H4 (cell line): Measurements from ENCODE around the gene AKAP13. TPM values are rescaled to one million over a fixed set of nuclear protein-coding genes. Genes with fewer than 3 reads are reported as not detected.
"Not testable (repeated sequence)": the region's sequence is repeated elsewhere in the genome, so short reads cannot be mapped to it uniquely, and the experiment has no call there.

Source experiments
- DNase-seq: peaks from one replicate; pipeline ENCODE4 v3.0.0-alpha.2; 2015; ENCODE audit warnings: low spot score
- total RNA-seq: library from RNA; depleted of rRNA; stranded (reverse); fragments of >200 nt; shearing (Covaris generic); gene quantifications from 2 replicates; pipeline ENCODE4 v1.2.3, GENCODE V29; 2014

Gene AKAP13
- total RNA-seq, 1 experiment from 2014 or later = 16.6 TPM

DNA sequence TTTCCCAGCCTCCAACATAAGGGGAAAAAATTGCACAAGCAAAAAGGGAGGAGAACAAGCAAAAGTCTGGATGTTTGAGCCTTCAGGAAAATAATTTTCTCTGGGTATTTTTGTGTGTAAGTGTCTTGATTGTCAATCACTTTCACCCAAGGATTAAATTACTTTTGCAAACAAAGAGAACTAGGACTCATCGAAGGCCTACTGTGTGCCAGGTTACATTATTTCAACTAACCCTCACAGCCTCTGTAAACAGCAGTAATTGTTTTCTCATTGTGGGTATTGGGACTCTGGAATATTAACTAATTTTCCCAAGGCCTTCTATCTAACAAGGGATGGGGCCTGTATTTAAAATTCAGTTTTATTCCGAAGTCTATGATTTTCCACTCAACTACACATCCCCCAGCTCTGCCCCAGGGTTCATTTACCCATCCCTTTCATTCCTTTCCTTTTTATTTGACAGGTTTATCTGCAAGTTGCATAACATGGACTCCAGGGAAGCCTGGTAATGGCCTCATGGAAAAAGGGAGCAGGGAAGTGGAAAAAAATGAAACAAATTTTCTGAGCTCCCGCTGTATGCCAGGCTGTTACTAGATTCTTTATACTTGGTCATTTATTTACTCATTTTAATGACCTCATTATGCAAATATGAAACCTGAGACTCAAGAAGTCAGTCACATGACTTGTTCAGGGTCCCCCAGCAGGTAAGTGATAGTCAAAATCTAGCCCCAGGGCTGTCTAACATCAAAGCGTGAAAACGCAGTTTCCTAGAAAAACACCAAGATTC, 32.9 kb upstream of the AKAP13 start:
- not testable (repeated sequence) for DNase-seq

DNA sequence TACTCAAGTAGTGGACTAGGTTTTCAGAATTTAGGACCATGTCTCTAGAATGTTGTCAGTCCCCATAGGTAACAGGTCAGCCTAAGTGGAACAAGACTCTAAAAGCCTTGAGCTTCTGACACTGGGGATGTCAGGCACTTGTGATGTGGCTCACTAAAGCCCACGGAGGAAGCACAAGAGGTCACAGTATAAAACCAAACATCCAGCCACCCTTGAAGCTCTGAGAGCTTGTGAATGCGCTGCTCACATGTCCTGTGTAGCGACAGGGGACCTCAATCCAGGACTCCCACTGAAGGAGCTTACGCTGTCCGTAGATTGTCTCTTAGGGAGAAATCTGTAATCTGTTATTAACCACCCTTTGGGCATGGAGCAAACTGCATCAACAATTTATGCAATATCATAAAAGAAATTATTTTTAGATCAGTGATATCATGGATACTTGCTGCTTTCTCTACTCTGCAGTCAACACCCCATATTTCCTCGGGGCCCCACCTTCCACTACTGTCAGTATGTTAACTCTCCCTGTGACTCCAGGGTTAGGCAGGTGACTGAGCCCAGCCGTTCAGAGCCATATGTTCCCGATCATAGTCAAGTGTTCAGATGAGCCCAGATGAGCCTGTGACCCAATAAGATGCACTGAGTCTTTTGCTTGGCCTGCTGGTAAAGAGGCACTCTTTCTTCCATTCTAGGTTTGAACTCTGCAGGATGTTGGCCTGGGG, 32.2 kb upstream of the AKAP13 start:
- not testable (repeated sequence) for DNase-seq

DNA sequence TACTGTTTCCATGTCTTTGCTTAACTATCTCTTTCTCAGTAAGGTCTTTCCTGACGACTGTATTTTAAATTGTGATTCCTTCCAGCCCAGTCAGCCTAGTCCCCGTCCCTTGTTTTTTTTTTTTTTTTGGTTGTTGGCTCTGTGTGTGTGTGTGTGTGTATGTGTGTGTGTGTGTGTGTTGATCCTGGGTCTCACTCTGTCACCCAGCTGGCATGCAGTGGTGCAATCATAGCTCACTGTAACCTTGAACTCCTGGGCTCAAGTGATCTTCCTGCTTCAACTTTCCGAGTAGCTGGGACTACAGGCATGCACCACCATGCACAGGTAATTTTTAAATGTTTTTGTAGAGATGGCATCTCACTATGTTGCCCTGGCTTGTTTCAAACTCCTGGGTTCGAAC, 31.3 kb upstream of the AKAP13 start:
- peak; percentile 40 for DNase-seq

DNA sequence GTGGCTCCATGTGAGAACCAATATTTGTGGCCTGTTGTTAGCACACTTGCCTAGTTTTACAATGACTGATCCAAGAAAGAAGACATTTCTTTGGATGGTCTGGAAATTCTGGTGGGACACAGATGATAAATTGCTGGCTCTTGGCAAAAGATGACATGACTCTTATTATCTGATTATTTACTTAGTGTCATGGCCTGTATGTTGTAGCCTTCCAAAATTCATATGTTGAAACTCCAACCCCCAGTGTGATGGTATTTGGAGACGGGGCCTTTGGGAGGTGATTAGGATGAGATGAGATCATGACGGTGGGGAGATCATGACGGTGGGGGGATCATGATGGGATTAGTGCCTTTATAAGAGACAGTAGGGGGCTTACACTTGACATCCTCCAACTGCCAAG, 30.0 kb upstream of the AKAP13 start:
- no peak for DNase-seq

DNA sequence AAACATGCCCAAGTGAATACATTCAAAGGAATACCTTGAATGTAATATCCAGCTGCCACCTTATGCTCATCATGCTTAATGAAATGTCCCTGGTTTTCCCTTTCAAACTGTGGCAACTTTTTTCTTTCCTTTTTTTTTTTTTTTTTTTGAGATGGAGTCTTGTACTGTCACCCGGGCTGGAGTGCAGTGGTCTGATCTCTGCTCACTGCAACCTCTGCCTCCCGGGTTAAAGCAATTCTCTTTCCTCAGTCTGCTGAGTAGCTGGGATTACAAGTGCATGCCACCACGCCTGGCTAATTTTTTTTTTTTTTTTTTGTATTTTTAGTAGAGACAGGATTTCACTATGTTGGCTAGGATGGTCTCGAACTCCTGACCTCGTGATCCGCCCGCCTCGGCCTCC, 28.9 kb upstream of the AKAP13 start:
- DNase-seq = not testable (repeated sequence)

DNA sequence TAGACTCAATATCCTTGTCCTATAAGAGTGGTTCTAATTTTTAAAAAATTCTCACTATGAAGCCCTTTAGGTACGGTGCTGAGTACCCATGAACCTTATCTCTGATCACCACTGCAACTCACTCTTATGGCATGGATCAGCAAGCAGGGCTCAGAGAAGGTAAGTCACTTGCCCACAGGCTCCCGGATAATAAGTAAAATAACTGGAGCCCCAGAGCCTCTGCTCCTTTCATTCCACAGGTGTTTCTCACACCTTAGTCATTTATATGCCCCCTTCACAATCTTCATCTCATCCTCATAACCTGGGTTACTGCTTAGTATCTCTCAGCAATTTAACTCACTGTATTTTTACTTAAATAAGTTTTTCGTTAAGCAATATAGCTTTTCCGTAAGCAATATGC, 28.4 kb upstream of the AKAP13 start:
- DNase-seq = no peak

DNA sequence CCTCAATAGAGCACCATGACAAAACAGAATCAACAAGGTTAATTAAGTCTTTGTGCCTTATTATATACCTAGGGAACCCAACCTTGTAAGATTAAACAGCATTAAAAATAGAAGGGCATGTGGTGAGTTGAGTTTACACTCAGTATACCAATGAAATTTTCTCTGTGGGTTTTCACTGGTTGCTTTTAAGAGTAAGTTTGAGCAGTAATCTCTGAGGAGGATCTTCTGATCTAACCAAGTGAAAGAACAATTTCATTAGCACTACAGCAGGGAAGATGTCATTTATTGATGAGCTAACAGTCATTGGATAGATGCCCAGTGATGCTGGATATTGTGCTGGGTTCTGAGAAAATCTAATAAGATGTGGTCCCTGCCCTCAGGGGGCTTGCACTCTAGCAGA, 26.9 kb upstream of the AKAP13 start:
- DNase-seq = no peak

DNA sequence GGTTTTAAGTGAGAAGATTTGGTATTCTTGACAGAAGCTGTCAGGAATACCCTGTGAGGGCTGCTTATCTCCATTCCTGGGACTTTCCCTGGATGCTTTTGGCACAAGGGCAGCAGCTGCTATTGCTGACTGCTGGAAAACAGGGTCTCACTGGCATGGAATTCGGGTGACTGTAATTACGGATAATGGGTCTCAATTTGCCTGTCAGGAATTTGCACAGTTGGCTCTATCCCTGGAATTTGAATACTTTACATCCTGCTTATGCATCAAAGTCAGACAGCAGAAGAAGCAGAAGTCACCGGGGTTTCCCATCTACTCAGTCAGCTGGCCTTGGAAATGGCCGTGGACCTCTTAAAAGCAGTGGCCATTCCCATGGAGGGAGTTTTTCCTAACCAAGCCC, 25.9 kb upstream of the AKAP13 start:
- no peak for DNase-seq

DNA sequence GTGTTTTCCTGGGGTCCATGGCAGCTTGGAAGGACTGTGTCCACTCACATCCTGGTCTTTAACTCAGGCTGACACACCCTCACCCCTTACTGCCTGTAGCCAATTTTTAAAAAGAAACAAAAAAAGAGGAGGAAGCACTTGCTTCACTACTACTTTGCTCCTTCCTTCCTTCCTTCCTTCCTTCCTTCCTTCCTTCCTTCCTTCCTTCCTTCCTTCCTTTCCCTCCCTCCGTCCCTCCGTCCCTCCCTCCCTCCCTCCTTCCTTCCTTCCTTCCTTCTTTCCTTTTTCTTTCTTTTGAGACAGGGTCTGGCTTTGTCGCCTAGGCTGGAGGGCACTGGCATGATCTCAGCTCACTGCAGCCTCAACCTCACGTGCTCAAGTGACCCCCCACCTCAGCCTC, 25.5 kb upstream of the AKAP13 start:
- no peak for DNase-seq

DNA sequence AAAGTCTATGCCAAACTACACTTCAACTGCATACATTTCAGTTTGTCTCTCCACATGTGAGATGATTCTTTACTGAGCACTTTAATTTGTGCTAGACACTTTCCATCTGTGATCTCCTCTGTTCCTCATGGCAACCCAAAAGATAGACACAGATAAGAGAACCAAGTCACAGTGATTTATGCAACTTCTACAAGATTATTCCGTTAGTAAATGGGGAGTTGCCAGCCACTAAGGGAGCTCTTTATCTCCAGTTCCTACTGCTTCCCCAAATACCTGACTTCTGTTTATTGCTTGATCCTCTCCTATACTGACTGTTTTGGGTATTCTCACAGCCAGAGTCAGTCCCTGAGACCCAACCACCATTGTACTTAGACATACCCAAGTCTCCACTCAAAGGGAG, 24.1 kb upstream of the AKAP13 start:
- no peak for DNase-seq

DNA sequence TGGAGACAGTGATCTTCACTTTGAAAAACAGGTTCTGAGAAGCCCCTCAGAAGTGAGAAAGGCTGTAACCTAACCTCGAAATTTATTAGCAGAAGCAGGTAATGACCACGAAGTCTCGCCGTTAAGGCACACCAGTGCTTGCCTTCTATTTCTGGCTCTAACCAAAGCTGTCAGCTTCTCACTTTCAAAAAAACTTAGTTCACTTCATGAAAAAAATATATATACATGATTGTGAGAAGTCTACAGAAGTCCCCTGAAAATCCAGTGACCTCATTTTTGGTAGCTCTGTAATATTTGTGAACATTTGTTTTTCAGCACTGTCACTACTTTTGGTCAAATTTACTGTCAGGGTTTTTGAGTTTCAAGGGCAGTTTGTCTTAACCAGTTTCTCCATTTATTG, 19.1 kb upstream of the AKAP13 start:
- no peak for DNase-seq

DNA sequence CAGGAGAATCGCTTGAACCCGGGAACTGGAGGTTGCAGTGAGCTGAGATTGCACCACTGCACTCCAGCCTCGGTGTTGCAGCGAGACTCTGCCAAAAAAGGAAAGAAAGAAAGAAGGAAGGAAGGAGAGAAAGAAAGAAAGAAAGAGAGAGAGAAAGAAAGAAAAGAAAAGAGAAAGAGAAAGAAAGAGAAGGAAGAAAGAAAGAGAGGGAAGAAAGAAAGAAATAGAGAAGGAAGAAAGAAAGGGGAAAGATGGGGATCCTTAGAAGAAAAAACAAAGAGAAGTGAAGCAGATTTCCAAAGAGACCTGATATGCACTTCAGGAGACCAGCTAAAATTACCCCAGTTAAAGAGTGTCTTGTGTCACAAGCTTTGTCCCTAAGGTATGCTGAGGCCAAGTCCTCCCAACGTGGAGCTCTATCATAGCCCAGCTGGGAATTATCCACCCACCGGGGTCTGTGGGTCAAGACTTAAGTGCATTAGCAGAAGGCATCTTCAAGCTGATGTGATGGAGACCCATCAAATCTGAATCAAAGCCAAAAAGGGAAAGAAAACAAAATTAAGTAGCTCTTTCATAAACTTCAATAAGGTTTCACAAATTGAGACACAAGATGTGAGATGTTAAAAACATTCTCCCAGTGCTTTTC, 17.8 kb upstream of the AKAP13 start:
- no peak for DNase-seq

DNA sequence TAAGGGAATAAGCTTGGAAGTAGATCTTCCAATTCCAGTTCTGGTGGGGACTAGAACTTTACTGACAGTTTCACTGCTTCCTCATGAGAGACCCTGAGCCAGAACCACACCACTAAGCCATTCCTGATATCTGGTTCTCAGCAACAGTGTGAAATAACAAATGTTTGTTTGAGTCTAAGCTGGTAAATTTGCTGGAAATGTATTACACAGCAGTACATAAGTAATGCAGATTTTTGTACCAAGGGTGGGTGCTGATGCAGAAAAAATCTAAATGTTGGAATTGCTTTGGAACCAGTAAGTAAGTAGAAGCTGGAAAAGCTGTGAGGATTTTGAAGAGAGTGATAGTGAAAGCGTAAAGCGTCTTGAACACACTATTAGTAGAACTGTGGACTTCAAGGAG, 14.4 kb upstream of the AKAP13 start:
- DNase-seq = no peak

DNA sequence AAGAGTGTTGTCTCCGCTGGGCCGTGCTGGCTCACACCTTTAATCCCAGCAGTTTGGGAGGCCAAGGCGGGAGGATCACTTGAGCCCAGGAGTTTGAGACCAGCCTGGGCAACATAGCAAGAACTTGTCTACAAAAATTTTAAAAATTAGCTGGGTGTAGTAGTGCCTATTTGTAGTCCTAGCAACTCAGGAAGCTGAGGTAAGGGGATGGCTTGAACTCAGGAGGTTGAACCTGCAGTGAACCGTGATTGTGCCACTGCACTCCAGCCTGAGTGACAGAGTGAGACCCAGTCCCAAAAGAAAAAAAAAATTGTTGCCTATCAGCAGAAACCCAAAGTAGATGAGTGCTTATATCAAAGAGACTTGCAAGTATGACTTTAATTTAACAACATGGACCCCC, 12.7 kb upstream of the AKAP13 start:
- DNase-seq = no peak

DNA sequence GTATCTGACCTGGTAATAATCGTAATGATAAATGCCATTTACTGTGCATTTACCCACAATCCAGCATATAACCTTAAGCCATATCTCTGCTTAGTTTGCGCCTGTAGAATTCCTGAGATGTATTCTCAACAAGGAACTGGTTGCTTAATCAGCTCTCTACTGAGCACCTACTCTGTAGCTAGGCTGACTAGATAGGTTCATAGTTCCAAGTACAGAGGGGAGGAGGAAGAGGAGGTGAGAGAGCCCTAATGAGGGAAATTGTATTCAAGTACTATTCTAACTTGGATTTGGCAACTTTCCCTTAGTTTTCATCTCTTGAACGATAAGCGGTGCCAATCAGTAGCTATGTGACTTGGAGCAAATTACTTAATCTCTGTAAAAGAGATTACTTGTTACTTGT, 5.6 kb upstream of the AKAP13 start:
- no peak for DNase-seq

DNA sequence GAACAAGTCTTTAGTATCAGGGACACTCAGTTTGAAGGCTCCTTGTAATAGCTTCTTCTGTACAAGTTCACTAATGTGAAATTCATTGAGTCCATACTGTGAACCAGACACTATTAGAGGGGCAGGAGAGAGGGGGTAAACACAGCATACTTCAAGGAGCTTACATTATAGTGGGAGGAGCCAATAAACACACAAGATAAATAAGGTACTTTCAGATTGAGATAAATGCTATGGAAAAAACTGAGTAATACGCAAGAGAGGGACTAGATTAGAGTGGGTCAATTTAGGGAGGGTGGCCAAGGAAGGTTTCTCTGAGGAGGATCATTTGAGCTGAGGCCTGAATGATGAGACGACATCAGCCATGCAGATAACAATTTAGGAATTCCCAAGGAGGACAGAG, 3.1 kb upstream of the AKAP13 start:
- no peak for DNase-seq

DNA sequence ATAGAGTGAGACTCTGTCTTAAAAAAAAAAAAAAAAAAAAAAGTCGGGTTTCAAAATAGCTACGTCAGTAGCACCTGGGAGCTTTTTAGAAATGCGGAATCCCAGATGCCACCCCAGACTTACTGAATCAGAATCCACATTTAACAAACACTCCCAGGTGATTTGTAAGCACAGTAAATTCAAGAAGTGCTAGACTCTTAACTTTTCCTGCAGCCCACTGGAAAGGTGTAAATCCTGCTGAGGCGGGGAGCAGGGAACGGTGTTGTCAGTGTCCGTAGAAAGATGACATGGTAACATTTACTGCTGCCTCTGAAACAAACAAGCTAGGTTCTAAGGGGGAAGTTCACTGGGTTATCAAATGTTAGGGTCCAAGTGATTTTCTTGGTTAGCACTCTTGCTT, 2.4 kb upstream of the AKAP13 start:
- DNase-seq = no peak

DNA sequence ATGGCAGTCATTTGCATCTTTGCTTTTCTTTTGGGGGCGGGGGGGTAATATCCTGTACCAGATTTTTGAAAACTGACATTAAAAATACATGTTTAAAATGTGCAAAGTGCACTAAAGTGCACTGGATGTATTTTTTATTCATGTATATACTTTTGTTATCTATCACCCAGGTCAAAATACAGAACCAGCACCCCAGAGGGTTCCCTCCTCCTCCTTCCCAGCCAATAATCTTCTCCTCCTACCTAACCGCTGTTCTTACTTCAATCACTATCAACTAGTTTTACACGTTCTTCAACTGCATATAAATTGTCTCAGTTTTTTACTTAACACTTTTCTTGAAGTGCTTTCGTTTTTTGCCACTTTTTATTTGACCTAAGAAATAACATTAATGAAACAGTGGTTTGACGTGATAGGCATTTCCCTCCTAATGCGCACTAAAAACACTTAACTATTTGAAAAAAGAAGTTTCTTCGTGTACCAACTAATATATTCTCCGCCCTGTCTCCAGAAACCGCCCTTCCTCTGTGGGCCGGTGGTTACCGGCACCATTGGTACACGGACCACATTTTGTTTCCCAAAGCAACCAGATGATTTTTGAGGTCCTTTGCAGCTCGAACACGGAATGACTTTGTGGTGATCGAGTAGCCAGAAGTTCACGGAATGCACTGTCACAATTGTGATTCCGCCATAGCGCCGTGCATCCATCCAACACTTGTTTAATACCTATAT, 836 bp upstream of the AKAP13 start:
- DNase-seq = no peak

DNA sequence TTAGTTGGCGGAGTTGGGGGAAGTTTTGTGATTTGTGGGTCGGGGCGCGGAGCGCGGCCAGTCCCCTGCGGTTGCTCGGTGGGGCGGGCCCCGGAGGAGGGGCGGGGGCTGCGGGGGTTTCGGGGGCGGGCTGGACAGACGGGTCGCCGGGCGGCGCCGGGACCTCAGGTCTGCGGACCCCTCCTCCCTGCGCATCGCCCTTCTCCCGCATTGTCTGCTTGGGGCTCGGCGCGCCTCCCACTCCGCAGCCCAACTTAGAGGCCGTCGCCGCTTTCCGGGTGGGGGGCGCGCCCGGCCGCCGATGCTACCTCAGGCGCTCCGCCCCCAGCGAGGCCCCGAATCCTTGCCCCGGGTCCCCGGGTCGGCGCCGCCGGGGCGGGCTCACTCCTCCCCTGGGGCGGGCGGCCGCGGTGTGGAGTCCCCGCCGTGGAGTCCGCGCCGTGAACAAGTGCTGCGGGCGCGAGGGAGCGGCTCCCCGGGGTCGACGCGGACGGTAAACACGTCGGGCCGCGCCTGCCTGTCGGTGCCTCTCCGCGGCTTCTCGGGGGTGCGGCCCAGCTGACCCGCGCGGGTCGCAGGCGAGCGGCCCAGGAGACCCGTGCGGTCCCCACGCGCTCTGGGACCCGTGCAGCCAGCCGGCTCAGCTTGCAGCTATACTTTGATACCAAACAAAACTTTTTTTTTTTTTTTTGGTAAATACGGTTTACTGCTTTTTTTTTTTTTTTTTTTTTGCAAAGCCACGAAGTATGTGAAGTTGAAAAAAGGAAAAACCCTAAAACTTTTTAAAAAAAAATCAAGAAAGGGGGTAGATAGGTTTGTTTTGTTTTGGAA, 624 bp downstream of the AKAP13 start:
- no peak for DNase-seq

DNA sequence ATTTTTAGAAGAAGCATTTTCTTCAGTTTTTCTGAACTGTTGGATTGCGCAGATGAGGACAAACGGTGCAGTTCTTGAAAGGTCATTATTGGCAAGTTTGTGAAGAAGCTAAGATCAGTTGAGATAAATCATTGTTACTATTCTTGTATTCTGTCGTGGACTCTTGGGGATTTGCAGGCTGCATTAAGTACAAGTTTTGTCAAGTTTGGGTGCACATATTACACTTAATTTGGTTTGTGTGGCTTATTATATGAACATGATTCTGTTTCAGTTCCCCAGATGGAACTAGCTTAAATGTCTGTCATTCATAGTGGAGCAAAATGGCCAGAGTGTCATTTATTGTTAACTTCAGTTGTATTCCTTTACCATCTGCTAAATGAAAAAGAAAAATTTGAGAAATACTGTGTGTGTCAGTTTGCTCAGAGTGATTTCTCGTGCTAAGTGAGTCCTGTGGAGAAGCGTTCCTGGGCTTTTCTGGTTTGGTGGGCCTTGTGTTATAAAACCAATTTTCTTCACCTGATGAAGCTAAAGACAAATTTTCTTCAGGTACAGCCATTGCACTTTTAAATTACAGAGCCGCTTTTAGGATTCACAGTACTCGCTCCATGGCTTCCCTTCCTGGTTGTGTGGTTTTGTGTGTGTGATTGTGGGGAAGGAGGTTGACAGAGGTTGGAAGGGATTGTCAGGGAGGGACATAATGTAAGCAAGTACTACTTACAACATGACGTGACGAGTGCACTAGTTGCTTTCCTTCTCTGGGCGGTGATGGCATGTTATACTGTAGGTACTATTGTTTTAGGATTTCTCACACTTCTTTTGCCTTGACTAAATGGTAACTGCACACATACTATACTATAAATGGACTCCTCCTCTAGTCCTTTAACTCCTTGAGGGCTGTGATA, 1.7 kb downstream of the AKAP13 start:
- peak; percentile 34 for DNase-seq
